B cell (primary cell): ENCODE results near the gene ARHGAP26. TPM values are rescaled to one million over a fixed set of nuclear protein-coding genes. Genes with fewer than 3 reads are reported as not detected.

Source experiments
- ATAC-seq: fragments of 200-7000 bp; cut with Tn5 transposase; one replicate; pipeline ENCODE4 v1.10.0; 2021; ENCODE audit warnings: low read depth, mild to moderate bottlenecking, moderate number of reproducible peaks, moderate library complexity
- CTCF ChIA-PET: fragments of 350-600 bp; sonication (Branson Sonifier 250); formaldehyde crosslinking; loops from one replicate; lab custom pipeline; 2021; ENCODE audit warnings: antibody characterized with exemption, inconsistent platforms; lab: Charles Lee
- POLR2A ChIA-PET: fragments of 350-600 bp; sonication (Branson Sonifier 250); formaldehyde crosslinking; loops from one replicate; lab custom pipeline; 2021; ENCODE audit warnings: antibody characterized with exemption; lab: Charles Lee
- DNase-seq: peaks from one replicate; pipeline ENCODE4 v3.0.0; 2013
- H2AFZ ChIP-seq: 2 replicates; pipeline ENCODE4 v1.6.1; 2012; ENCODE audit warnings: mild to moderate bottlenecking, low read depth, low read length; ENCODE audit not compliant: insufficient read depth, poor library complexity, severe bottlenecking
- H3K27ac ChIP-seq, 2 donors: 1 replicate in 1 of 2; 2 replicates in 1 of 2; pipeline ENCODE4 v1.5.1; 2012 to 2013; ENCODE audit warnings: low read length in 2 of 2, mild to moderate bottlenecking in 2 of 2, moderate library complexity in 1 of 2
- H3K27me3 ChIP-seq, 4 experiments: fragments of 200-600 bp in 1 of 4; sonication (generic) in 1 of 4; replicated peaks in 1 of 4; 1 replicate in 2 of 4; 2 replicates in 2 of 4; pipeline versions ENCODE4 v1.6.1 to v1.7.0; 2013 to 2016; ENCODE audit warnings: low read length in 3 of 4, mild to moderate bottlenecking in 2 of 4, mixed read lengths in 1 of 4, moderate library complexity in 1 of 4; ENCODE audit not compliant: insufficient read depth in 4 of 4, control insufficient read depth in 3 of 4; ENCODE audit errors: control extremely low read depth in 1 of 4
- H3K36me3 ChIP-seq, 2 experiments: replicated peaks in 1 of 2; 1 replicate in 1 of 2; 2 replicates in 1 of 2; pipeline versions ENCODE4 v1.6.1 to v1.7.1; 2013; ENCODE audit warnings: low read length in 1 of 2; ENCODE audit not compliant: insufficient read depth in 2 of 2, control insufficient read depth in 1 of 2; ENCODE audit errors: control extremely low read depth in 1 of 2, extremely low read depth in 1 of 2
- H3K4me1 ChIP-seq, 2 donors: fragments of 200-600 bp in 1 of 2; sonication (generic) in 1 of 2; 1 replicate in 1 of 2; 2 replicates in 1 of 2; pipeline versions ENCODE4 v1.5.1 to v1.6.1; 2013 to 2017; ENCODE audit warnings: low read length in 2 of 2; ENCODE audit not compliant: control insufficient read depth in 2 of 2, insufficient read depth in 2 of 2
- H3K4me2 ChIP-seq: replicated peaks from 2 replicates; pipeline ENCODE3; 2012; ENCODE audit warnings: mild to moderate bottlenecking, low read depth, low read length; ENCODE audit not compliant: poor library complexity, severe bottlenecking
- H3K4me3 ChIP-seq, 5 experiments: fragments of 200-600 bp in 1 of 5; sonication (generic) in 1 of 5; 1 replicate in 3 of 5; 2 replicates in 2 of 5; pipeline versions ENCODE4 v1.5.1 to v1.7.0; 2011 to 2016; ENCODE audit warnings: low read length in 4 of 5, mild to moderate bottlenecking in 4 of 5, low read depth in 2 of 5, control low read depth in 1 of 5, moderate library complexity in 1 of 5; ENCODE audit not compliant: insufficient read depth in 1 of 5; ENCODE audit errors: control extremely low read depth in 1 of 5, extremely low read depth in 1 of 5
- H3K79me2 ChIP-seq: fragments of 200-600 bp; sonication (generic); one replicate; pipeline ENCODE4 v1.6.0; 2016; ENCODE audit warnings: low read length; ENCODE audit not compliant: control insufficient read depth, insufficient read depth
- H3K9ac ChIP-seq: fragments of 200-600 bp; sonication (generic); 2 replicates; pipeline ENCODE4 v1.6.1; 2017; ENCODE audit warnings: mild to moderate bottlenecking, low read length, moderate library complexity
- H3K9me3 ChIP-seq, 3 donors: one replicate each; pipeline versions ENCODE4 v1.6.1 to v1.7.1; 2013; ENCODE audit warnings: low read length in 2 of 3; ENCODE audit not compliant: control insufficient read depth in 2 of 3, insufficient read depth in 1 of 3; ENCODE audit errors: control extremely low read depth in 1 of 3
- H4K20me1 ChIP-seq: 2 replicates; pipeline ENCODE4 v1.6.0; 2012; ENCODE audit warnings: mild to moderate bottlenecking, low read length; ENCODE audit not compliant: insufficient read depth, control insufficient read depth, poor library complexity, severe bottlenecking
- H3K27ac Mint-ChIP-seq: one replicate; pipeline ENCODE4 v1.8.0; 2021; ENCODE audit warnings: mixed read lengths
- H3K27me3 Mint-ChIP-seq: one replicate; pipeline ENCODE4 v1.8.0; 2021; ENCODE audit warnings: mixed read lengths
- H3K4me1 Mint-ChIP-seq: one replicate; pipeline ENCODE4 v1.8.0; 2021; ENCODE audit warnings: mixed read lengths
- H3K4me3 Mint-ChIP-seq: one replicate; pipeline ENCODE4 v1.8.0; 2021; ENCODE audit warnings: mixed read lengths
- H3K9me3 Mint-ChIP-seq: one replicate; pipeline ENCODE4 v1.8.0; 2022; ENCODE audit warnings: mixed read lengths; ENCODE audit not compliant: insufficient read depth
- EZH2 ChIP-seq: IDR thresholded peaks from 2 replicates; pipeline ENCODE4 v1.6.1; 2012; ENCODE audit warnings: borderline replicate concordance, low read depth, mild to moderate bottlenecking, moderate library complexity, low read length; ENCODE audit not compliant: insufficient read depth, poor library complexity, severe bottlenecking
- WGBS: methylation state at CpG from one replicate; pipeline ENCODE4 v1.1.5; 2013; ENCODE audit warnings: missing lambda C conversion rate; ENCODE audit not compliant: insufficient coverage; 5-methylcytosine and 5-hydroxymethylcytosine counted together
- intact Hi-C: fragments of 100-400 bp; cut with micrococcal nuclease; formaldehyde crosslinking; loops from one replicate; pipeline ENCODE4 v1.10.0; 2022
- polyA plus RNA-seq: library from polyadenylated mRNA; depleted of rRNA; stranded (reverse); fragments of >200 nt; gene quantifications from 2 replicates; pipeline ENCODE4 v1.2.3, GENCODE V29; 2012
- total RNA-seq, 2 donors: library from RNA; stranded (reverse); fragments of 120-200 nt in 1 of 2; gene quantifications; 1 replicate in 1 of 2; 2 replicates in 1 of 2; pipeline versions ENCODE4 v1.2.3 to v1.2.4, GENCODE V29; 2013 to 2022
- TF ChIP-seq, protein P1 (sequence below): fragments of 200-600 bp; IDR thresholded peaks from one replicate; pipeline ENCODE4 v1.8.0; 2022; ENCODE audit warnings: antibody characterized with exemption, mild to moderate bottlenecking

Gene ARHGAP26
- total and polyA plus RNA-seq, 2 donors (not counting 1 experiment from before 2014, with no cell fraction given) = 1.8 to 22.5 TPM

DNA sequence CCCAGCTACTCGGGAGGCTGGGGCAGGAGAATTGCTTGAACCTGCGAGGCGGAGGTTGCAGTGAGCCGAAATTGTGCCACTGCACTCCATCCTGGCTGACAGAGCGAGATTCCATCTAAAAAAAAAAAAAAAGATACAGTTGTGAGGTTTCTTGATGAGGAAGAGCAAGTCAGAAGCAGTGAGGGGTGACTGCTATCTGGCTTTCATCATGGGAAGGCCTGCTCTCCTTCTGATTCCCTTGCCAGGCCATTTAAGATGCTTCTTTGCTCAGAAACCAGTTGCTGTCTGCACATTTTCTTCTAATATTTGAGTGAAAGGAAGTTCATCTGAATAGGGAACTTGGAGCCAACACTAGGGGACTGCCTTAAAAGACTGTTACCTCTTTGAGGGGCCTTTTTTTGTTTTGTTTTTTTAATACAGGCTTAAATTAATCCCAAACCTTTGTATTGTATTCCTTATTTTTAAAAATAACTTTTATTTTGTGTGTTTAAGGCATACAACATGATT lies 201.9 kb downstream of the ARHGAP26 start:
- no peak for ATAC-seq
- Histone ChIP-seq H3K79me2 (no peaks in the 10 kb centered on the region), H3K27ac (no peak overlapping the region), H3K4me3 (no peak overlapping the region), H3K27me3 (no peaks in the 10 kb centered on the region), H3K4me1 (no peaks in the 10 kb centered on the region), H3K9ac (no peak overlapping the region), H3K4me2 (no peak overlapping the region), H2AFZ (no peak overlapping the region), H4K20me1 (no peaks in the 10 kb centered on the region), H3K9me3 (peaks cover 0 to 3% (median 0%) of the 10 kb centered on the region in 3 donors), H3K36me3 (no peaks in the 10 kb centered on the region)
- no peak overlapping the region for H3K27ac Mint-ChIP-seq
- no peaks in the 10 kb centered on the region for H3K27me3 Mint-ChIP-seq
- TF ChIP-seq, protein P1, sequence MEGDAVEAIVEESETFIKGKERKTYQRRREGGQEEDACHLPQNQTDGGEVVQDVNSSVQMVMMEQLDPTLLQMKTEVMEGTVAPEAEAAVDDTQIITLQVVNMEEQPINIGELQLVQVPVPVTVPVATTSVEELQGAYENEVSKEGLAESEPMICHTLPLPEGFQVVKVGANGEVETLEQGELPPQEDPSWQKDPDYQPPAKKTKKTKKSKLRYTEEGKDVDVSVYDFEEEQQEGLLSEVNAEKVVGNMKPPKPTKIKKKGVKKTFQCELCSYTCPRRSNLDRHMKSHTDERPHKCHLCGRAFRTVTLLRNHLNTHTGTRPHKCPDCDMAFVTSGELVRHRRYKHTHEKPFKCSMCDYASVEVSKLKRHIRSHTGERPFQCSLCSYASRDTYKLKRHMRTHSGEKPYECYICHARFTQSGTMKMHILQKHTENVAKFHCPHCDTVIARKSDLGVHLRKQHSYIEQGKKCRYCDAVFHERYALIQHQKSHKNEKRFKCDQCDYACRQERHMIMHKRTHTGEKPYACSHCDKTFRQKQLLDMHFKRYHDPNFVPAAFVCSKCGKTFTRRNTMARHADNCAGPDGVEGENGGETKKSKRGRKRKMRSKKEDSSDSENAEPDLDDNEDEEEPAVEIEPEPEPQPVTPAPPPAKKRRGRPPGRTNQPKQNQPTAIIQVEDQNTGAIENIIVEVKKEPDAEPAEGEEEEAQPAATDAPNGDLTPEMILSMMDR = no peak
- no peak for TF ChIP-seq EZH2
- WGBS = 93% methylated on average over 2 of the region's 5 CpGs
- no peaks in the 10 kb centered on the region for H3K9me3 Mint-ChIP-seq
- intact Hi-C loops = no loop called here
- H3K4me3 Mint-ChIP-seq = no peak overlapping the region
- POLR2A ChIA-PET = no interaction called here
- H3K4me1 Mint-ChIP-seq = peaks cover 15% of the 10 kb centered on the region
- CTCF ChIA-PET = interaction anchor here (0.7 to 1.2 kb wide), 2 partner anchors 31 to 859 kb away, joined by 3 to 4 read pairs; no protein-coding TSS in a partner anchor
- DNase-seq = no peak

DNA sequence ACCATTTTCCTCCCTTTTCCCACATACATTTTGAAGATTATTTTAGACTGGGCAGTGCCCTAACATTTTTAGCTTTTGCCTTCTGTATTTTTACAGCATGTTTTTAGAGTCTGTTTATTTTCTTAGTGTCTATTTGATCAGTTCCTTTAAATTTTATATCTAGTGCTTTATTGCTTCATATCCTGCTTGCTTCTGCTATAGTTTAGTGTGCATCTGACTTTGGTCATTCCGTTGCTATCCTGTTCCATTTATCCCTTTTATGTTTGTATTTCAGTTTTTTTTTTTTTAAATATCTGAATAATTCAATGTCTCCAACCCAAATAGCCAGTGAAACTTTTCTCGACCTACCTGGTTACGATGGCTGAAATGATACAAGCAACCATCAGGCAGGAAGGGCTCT lies 203.8 kb downstream of the ARHGAP26 start:
- no peaks in the 10 kb centered on the region for H3K27me3 ChIP-seq
- H3K4me1 ChIP-seq = peaks cover 6 to 7% of the 10 kb centered on the region in 2 donors
- H4K20me1 ChIP-seq = no peaks in the 10 kb centered on the region
- H3K36me3 ChIP-seq = no peaks in the 10 kb centered on the region
- H2AFZ ChIP-seq = no peak overlapping the region
- intact Hi-C loops = no loop called here
- Mint-ChIP-seq H3K9me3 (no peaks in the 10 kb centered on the region), H3K27me3 (no peaks in the 10 kb centered on the region), H3K4me3 (no peak overlapping the region), H3K4me1 (peaks cover 25% of the 10 kb centered on the region), H3K27ac (no peak overlapping the region)
- 100% methylated on average over 2 of the region's 3 CpGs for WGBS
- H3K79me2 ChIP-seq = no peaks in the 10 kb centered on the region
- DNase-seq (no peak), ATAC-seq (no peak)
- ChIA-PET CTCF (interaction anchor here (1.3 kb wide), 1 partner anchor 11 kb away, joined by 4 read pairs; no protein-coding TSS in a partner anchor), POLR2A (no interaction called here)
- no peak overlapping the region for H3K4me2 ChIP-seq
- no peak overlapping the region for H3K27ac ChIP-seq
- H3K4me3 ChIP-seq = no peak overlapping the region
- H3K9me3 ChIP-seq = peaks cover 0 to under 1% (median 0%) of the 10 kb centered on the region in 3 donors
- no peak for TF ChIP-seq EZH2
- TF ChIP-seq, protein P1 = no peak
- H3K9ac ChIP-seq = no peak overlapping the region
